ENCODE data around the gene MAP3K3.

DNA sequence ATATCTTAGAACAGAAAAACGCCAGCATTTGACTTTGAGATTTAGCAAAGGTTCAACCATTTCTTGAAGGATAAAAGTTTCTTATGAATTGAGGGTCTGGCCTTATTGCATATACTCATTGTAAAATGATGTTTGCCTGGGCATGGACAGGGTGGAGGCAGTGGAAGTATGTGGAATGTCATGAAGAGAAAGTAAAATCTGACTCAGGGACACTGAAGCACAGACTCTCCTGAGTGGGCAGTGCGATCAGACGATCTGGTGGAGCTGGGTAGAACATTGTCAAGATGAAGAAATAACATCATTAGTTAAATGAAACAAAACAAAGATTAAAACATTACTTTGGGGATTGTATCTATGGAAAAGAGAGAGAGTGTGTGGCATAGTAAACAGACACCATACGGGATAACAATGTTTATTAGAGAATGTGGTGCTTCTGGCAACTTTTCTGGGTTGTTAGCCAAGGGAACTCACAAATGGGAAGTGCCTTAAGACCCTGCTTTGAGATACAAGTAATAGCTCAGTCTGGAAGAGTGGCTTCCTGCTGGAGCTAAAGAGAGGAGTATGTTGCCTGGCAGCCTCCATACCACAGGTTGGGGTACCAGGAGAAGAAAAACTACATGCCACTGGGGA is 4.4 kb downstream of the MAP3K3 start:
- TF ChIP-seq, protein P1, sequence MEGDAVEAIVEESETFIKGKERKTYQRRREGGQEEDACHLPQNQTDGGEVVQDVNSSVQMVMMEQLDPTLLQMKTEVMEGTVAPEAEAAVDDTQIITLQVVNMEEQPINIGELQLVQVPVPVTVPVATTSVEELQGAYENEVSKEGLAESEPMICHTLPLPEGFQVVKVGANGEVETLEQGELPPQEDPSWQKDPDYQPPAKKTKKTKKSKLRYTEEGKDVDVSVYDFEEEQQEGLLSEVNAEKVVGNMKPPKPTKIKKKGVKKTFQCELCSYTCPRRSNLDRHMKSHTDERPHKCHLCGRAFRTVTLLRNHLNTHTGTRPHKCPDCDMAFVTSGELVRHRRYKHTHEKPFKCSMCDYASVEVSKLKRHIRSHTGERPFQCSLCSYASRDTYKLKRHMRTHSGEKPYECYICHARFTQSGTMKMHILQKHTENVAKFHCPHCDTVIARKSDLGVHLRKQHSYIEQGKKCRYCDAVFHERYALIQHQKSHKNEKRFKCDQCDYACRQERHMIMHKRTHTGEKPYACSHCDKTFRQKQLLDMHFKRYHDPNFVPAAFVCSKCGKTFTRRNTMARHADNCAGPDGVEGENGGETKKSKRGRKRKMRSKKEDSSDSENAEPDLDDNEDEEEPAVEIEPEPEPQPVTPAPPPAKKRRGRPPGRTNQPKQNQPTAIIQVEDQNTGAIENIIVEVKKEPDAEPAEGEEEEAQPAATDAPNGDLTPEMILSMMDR (conservative IDR thresholded peaks at IDR 0.05; ENCODE audit: low read length) = no peak
- no peak for TF ChIP-seq EZH2phosphoT487 (IDR thresholded peaks at IDR 0.05; ENCODE audit: borderline replicate concordance)

All from Loucy (cell line).